ENCODE data around the gene C13orf46.

- TF ChIP-seq CTCF (IDR thresholded peaks at IDR 0.05) (no peak), ZFX (IDR thresholded peaks at IDR 0.05; ENCODE audit: borderline replicate concordance) (no peak)
These were observed 31.4 kb upstream of the C13orf46 start for GRCh38 chr13:114005206-114005724.

Data from 22Rv1 (cell line).